Measurements from ENCODE around the gene PHYH. TPM values are rescaled to one million over a fixed set of nuclear protein-coding genes. Genes with fewer than 3 reads are reported as not detected.

Gene PHYH
- total RNA-seq, 1 donor from 2014 or later, result 22.1 TPM

DNA sequence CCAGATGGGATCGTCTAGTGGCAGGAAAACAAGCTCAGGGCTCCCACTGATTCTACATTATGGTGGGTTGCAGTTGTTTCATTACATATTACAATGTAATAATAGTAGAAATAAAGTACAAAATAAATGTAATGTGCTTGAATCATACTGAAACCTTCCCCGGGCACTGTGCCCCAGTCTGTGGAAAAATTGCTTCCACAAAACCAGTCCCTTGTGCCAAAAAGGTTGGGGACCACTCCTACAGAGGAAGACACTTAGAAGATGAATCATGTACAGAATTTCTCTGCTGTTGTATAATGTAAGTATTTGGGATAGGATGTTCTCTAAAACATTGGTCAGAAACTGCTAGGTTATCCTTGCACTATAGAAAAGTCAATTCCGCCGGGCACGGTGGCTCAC lies 11.3 kb upstream of the PHYH start:
- Mint-ChIP-seq H3K27me3 (ENCODE audit: unreplicated experiment) (no peaks in the 10 kb centered on the region), H3K4me3 (ENCODE audit: unreplicated experiment) (no peak overlapping the region), H3K36me3 (ENCODE audit: unreplicated experiment) (no peaks in the 10 kb centered on the region), H3K4me1 (ENCODE audit: unreplicated experiment) (no peaks in the 10 kb centered on the region), H3K27ac (ENCODE audit: unreplicated experiment) (no peak overlapping the region), H3K9me3 (ENCODE audit: unreplicated experiment) (no peaks in the 10 kb centered on the region)
- DNase-seq (ENCODE audit: extremely low spot score, unreplicated experiment), result no peak
- no peak for TF ChIP-seq CTCF (IDR thresholded peaks at IDR 0.05)

DNA sequence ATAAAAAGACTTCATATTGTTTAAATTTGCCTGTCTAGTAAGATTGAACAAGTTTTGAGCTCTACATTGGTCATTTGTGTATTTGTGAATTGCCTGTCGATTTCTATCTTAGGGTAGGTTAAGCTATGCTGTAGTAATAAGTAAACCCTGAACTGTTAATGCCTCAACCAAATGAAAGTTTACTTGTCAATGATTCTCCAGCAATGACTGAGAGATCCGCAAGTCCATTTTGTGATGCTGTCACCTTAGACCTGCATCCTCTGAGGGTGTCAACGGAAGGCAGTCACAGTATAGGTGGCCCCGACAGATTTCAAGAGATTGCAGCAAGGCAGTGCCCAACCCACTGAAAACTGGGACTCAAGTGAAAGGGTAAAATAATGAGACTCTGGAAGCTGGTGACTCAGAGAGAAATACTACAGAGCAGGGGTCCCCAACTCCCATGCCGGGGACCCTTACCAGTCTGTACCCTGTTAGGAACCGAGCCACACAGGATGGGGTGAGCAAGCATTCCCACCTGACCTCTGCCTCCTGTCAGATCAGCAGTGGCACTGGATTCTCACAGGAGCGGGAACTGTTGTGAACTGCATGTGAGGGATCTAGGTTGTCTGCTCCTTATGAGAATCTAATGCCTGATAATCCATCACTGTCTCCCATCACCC lies 10.8 kb upstream of the PHYH start:
- Mint-ChIP-seq H3K4me3 (ENCODE audit: unreplicated experiment) (no peak overlapping the region), H3K36me3 (ENCODE audit: unreplicated experiment) (no peaks in the 10 kb centered on the region), H3K27ac (ENCODE audit: unreplicated experiment) (no peak overlapping the region), H3K4me1 (ENCODE audit: unreplicated experiment) (no peaks in the 10 kb centered on the region), H3K9me3 (ENCODE audit: unreplicated experiment) (no peaks in the 10 kb centered on the region), H3K27me3 (ENCODE audit: unreplicated experiment) (no peaks in the 10 kb centered on the region)
- no peak for TF ChIP-seq CTCF (IDR thresholded peaks at IDR 0.05)
- DNase-seq (ENCODE audit: extremely low spot score, unreplicated experiment), result no peak

- H3K4me1 Mint-ChIP-seq (ENCODE audit: unreplicated experiment), result no peaks in the 10 kb centered on the region
- TF ChIP-seq CTCF (IDR thresholded peaks at IDR 0.05), result no peak
- H3K9me3 Mint-ChIP-seq (ENCODE audit: unreplicated experiment), result no peaks in the 10 kb centered on the region
- DNase-seq (ENCODE audit: extremely low spot score, unreplicated experiment), result no peak
- H3K27me3 Mint-ChIP-seq (ENCODE audit: unreplicated experiment), result no peaks in the 10 kb centered on the region
- no peak overlapping the region for H3K27ac Mint-ChIP-seq (ENCODE audit: unreplicated experiment)
- H3K36me3 Mint-ChIP-seq (ENCODE audit: unreplicated experiment), result no peaks in the 10 kb centered on the region
- no peak overlapping the region for H3K4me3 Mint-ChIP-seq (ENCODE audit: unreplicated experiment)
These were observed 9.9 kb upstream of the PHYH start for GRCh38 chr10:13309792-13310191.

DNA sequence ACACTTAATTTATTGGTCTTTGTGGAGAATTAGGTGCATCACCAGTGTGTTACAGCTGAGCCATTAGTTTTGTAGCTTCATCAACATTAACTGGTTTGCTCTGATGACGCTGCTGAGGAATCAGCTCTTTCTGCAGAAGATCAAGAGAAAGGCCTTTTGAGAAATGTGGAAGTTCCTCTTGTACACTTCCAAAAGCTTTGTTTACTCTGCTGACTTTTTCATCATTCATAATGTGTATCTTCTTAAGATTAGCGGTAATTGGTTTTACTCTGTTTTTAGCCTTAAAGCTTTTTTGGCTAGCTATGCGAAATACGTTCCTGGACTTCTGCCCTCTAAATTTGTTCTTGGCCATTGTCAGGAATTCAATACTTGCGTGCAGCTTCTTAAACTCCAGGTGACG lies 8.2 kb upstream of the PHYH start:
- Mint-ChIP-seq H3K4me1 (ENCODE audit: unreplicated experiment) (peaks cover 2% of the 10 kb centered on the region), H3K27ac (ENCODE audit: unreplicated experiment) (no peak overlapping the region), H3K4me3 (ENCODE audit: unreplicated experiment) (no peak overlapping the region), H3K9me3 (ENCODE audit: unreplicated experiment) (no peaks in the 10 kb centered on the region), H3K36me3 (ENCODE audit: unreplicated experiment) (no peaks in the 10 kb centered on the region), H3K27me3 (ENCODE audit: unreplicated experiment) (no peaks in the 10 kb centered on the region)
- TF ChIP-seq CTCF (IDR thresholded peaks at IDR 0.05), result no peak
- DNase-seq (ENCODE audit: extremely low spot score, unreplicated experiment), result no peak

DNA sequence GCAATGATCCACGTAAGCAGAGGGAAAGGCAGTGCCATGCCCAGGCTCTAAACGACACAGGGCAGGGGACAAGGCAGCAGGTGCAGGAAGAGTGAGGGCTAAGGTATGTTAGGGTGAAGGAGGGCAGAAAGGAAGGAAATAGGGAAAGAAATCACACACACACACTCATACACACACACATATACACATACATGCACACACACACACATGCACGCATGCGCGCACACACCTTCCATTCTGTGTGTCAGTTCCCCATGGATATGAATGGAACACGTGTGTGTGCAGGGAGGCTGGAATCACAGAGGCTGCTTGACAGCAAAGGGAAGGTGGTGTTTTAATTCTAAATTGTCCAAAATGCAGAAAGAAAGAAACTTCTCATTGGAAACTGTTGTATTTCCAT lies 6.2 kb upstream of the PHYH start:
- H3K4me3 Mint-ChIP-seq (ENCODE audit: unreplicated experiment), result no peak overlapping the region
- H3K9me3 Mint-ChIP-seq (ENCODE audit: unreplicated experiment), result no peaks in the 10 kb centered on the region
- no peaks in the 10 kb centered on the region for H3K36me3 Mint-ChIP-seq (ENCODE audit: unreplicated experiment)
- TF ChIP-seq CTCF (IDR thresholded peaks at IDR 0.05), result no peak
- no peak overlapping the region for H3K27ac Mint-ChIP-seq (ENCODE audit: unreplicated experiment)
- H3K27me3 Mint-ChIP-seq (ENCODE audit: unreplicated experiment), result no peaks in the 10 kb centered on the region
- no peak for DNase-seq (ENCODE audit: extremely low spot score, unreplicated experiment)
- H3K4me1 Mint-ChIP-seq (ENCODE audit: unreplicated experiment), result peaks cover 16% of the 10 kb centered on the region

Data from osteocyte (in vitro differentiated cells).